ENCODE results near the gene SLC23A2.

DNA sequence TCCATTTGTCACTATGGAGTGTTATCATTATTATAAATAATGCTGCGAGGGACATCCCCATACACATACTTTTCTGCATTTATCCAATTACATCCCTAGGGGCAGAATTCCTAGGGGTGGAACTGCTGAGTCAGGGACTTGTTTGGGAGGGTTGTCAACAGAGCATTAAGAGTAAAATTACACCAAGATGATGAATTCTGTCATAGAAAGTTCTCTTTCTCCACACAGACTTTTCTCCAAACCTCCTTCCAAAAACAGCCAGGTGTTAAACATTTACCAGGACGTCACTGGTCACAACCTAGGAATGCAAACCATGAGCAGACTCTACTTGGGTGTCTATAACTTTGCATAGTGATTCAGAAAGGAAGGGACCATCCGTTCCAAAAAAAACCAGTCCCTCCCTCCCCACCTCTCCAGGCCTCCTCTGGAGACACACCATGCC is 184.1 kb downstream of the SLC23A2 start:
- no peak for TF ChIP-seq EZH2 (IDR thresholded peaks at IDR 0.05; ENCODE audit: insufficient read depth, poor library complexity, severe bottlenecking)
- TF ChIP-seq EZH2phosphoT487 (IDR thresholded peaks at IDR 0.05; ENCODE audit: insufficient read depth, low read depth) = no peak
